SK-N-SH (cell line): ENCODE measurements around the gene KANTR. TPM values are rescaled to one million over a fixed set of nuclear protein-coding genes. Genes with fewer than 3 reads are reported as not detected.

Experiments
- CTCF ChIA-PET: fragments of 300-600, 350-600 bp; formaldehyde crosslinking; extraction: SDS; loops from one replicate; lab custom pipeline; 2021; lab: Yijun Ruan, JAX
- POLR2A ChIA-PET: fragments of 350-600 bp; sonication (Branson Sonifier 250); formaldehyde crosslinking; extraction: SDS; loops from one replicate; lab custom pipeline; 2020; ENCODE audit warnings: antibody characterized with exemption, inconsistent platforms; lab: Yijun Ruan, JAX
- DNase-seq: peaks from one replicate; pipeline ENCODE4 v3.0.0; 2012
- H2AFZ ChIP-seq: fragments of 200-600 bp; sonication (generic); 2 replicates; pipeline ENCODE4 v1.8.1; 2016; ENCODE audit warnings: antibody characterized with exemption, mild to moderate bottlenecking, low read depth
- H3F3A ChIP-seq: fragments of 200-600 bp; sonication (generic); replicated peaks from 2 replicates; pipeline ENCODE3; 2016; ENCODE audit warnings: antibody characterized with exemption, mild to moderate bottlenecking; ENCODE audit not compliant: insufficient read depth
- H3K27ac ChIP-seq, 2 experiments: fragments of 200-500 bp in 1 of 2; fragments of 200-600 bp in 1 of 2; sonication (Bioruptor generic) in 1 of 2; sonication (generic), shearing (Covaris generic) in 1 of 2; 2 replicates each; pipeline versions ENCODE4 v1.5.1 to v1.6.1; 2014 to 2016; ENCODE audit warnings: low read depth in 2 of 2, inconsistent platforms in 1 of 2, low read length in 1 of 2, mild to moderate bottlenecking in 1 of 2, mixed read lengths in 1 of 2
- H3K27me3 ChIP-seq: fragments of 200-600 bp; sonication (generic), shearing (Covaris generic); 2 replicates; pipeline ENCODE4 v1.6.1; 2016; ENCODE audit warnings: mixed run types; ENCODE audit not compliant: insufficient read depth
- H3K36me3 ChIP-seq, 2 experiments: fragments of 200-500 bp in 1 of 2; fragments of 200-600 bp in 1 of 2; sonication (Bioruptor generic) in 1 of 2; sonication (generic) in 1 of 2; replicated peaks in 1 of 2; 2 replicates each; pipeline versions ENCODE3 to v1.5.1; 2014 to 2016; ENCODE audit warnings: low read length in 1 of 2, mild to moderate bottlenecking in 1 of 2; ENCODE audit not compliant: insufficient read depth in 2 of 2, control insufficient read depth in 1 of 2
- H3K4me1 ChIP-seq, 2 experiments: fragments of 200-500 bp in 1 of 2; fragments of 200-600 bp in 1 of 2; sonication (Bioruptor generic) in 1 of 2; sonication (generic), shearing (Covaris generic) in 1 of 2; 2 replicates each; pipeline versions ENCODE4 v1.5.1 to v1.6.1; 2014 to 2016; ENCODE audit warnings: low read depth in 1 of 2, low read length in 1 of 2, mixed run types in 1 of 2; ENCODE audit not compliant: insufficient read depth in 2 of 2, control insufficient read depth in 1 of 2
- H3K4me2 ChIP-seq: fragments of 200-600 bp; sonication (generic), shearing (Covaris generic); 2 replicates; pipeline ENCODE4 v1.6.1; 2017; ENCODE audit warnings: mixed run types
- H3K4me3 ChIP-seq, 2 experiments: fragments of 200-500 bp in 1 of 2; fragments of 200-600 bp in 1 of 2; sonication (Bioruptor generic) in 1 of 2; sonication (generic), shearing (Covaris generic) in 1 of 2; 2 replicates each; pipeline versions ENCODE4 v1.5.1 to v1.8.1; 2014 to 2016; ENCODE audit warnings: low read depth in 2 of 2, inconsistent platforms in 1 of 2, low read length in 1 of 2, mild to moderate bottlenecking in 1 of 2, mixed read lengths in 1 of 2, moderate library complexity in 1 of 2
- H3K79me2 ChIP-seq: fragments of 200-600 bp; sonication (generic); 2 replicates; pipeline ENCODE4 v1.8.1; 2017; ENCODE audit warnings: mild to moderate bottlenecking; ENCODE audit not compliant: insufficient read depth
- H3K9ac ChIP-seq: fragments of 200-600 bp; sonication (generic); 2 replicates; pipeline ENCODE4 v1.6.1; 2017; ENCODE audit warnings: mixed run types
- H3K9me2 ChIP-seq: fragments of 200-600 bp; sonication (generic); 2 replicates; pipeline ENCODE4 v1.6.1; 2017; ENCODE audit warnings: mixed run types
- H3K9me3 ChIP-seq: fragments of 200-600 bp; sonication (generic); 2 replicates; pipeline ENCODE4 v1.6.1; 2017; ENCODE audit warnings: mixed run types, mild to moderate bottlenecking, moderate library complexity
- H4K20me1 ChIP-seq: fragments of 200-600 bp; sonication (generic); 2 replicates; pipeline ENCODE4 v1.6.1; 2017; ENCODE audit warnings: mild to moderate bottlenecking, mixed run types; ENCODE audit not compliant: insufficient read depth
- CHD2 ChIP-seq: fragments of 150-350 bp; IDR thresholded peaks from 2 replicates; pipeline ENCODE4 v1.6.1; 2018; ENCODE audit warnings: low read length; ENCODE audit not compliant: partially characterized antibody
- ELF1 ChIP-seq: IDR thresholded peaks from 2 replicates; pipeline ENCODE4 v1.4.0; 2012
- GABPA ChIP-seq: IDR thresholded peaks from 2 replicates; pipeline ENCODE4 v1.4.0; 2012; ENCODE audit warnings: low read depth, mild to moderate bottlenecking
- PBX3 ChIP-seq: IDR thresholded peaks from 2 replicates; pipeline ENCODE4; 2012
- POLR2AphosphoS5 ChIP-seq: IDR thresholded peaks from 2 replicates; pipeline ENCODE4 v1.6.1; 2012; ENCODE audit warnings: low read depth, low read length
- RAD21 ChIP-seq: IDR thresholded peaks from 2 replicates; pipeline ENCODE4 v1.6.1; 2012; ENCODE audit warnings: mild to moderate bottlenecking, low read length
- RXRA ChIP-seq: IDR thresholded peaks from 2 replicates; pipeline ENCODE4 v1.4.0; 2012; ENCODE audit warnings: low read depth, mild to moderate bottlenecking, borderline replicate concordance
- SMC3 ChIP-seq: IDR thresholded peaks from 2 replicates; pipeline ENCODE4 v1.6.1; 2012; ENCODE audit warnings: low read depth, low read length, improper control_type of control experiment
- TAF1 ChIP-seq: IDR thresholded peaks from 2 replicates; pipeline ENCODE4 v1.6.1; 2012; ENCODE audit warnings: low read depth, mild to moderate bottlenecking, low read length, moderate library complexity, borderline replicate concordance
- USF1 ChIP-seq: IDR thresholded peaks from 2 replicates; pipeline ENCODE4 v1.4.0; 2012; ENCODE audit warnings: low read depth, borderline replicate concordance
- ZBTB33 ChIP-seq: IDR thresholded peaks from 2 replicates; pipeline ENCODE4 v1.4.0; 2012; ENCODE audit warnings: low read depth, borderline replicate concordance
- WGBS: methylation state at CpG from one replicate; pipeline ENCODE4 v1.1.6; 2017; ENCODE audit warnings: low lambda C conversion rate; 5-methylcytosine and 5-hydroxymethylcytosine counted together
- polyA plus RNA-seq, 3 experiments: library from polyadenylated mRNA; depleted of rRNA; stranded (reverse); fragments of >200 nt; gene quantifications; 2 replicates each; pipeline ENCODE4 v1.2.3, GENCODE V29; 2012

KANTR gene
- polyA plus RNA-seq, 1 of the 3 experiments (the other 2 are of a cell fraction) = 2.1 TPM

- TF ChIP-seq GABPA = no peak
- TF ChIP-seq USF1 = no peak
- no peak for TF ChIP-seq ZBTB33
- no peak for TF ChIP-seq POLR2AphosphoS5
- no peak for TF ChIP-seq TAF1
- no peak for TF ChIP-seq CHD2
- TF ChIP-seq ELF1 = no peak
- H2AFZ ChIP-seq = no peak overlapping the region
- peaks cover 51% of the 10 kb centered on the region for H3K79me2 ChIP-seq
- no peaks in the 10 kb centered on the region; a peak in 1 of 4 replicates for H3K4me1 ChIP-seq
- no peaks in the 10 kb centered on the region for H3K9me3 ChIP-seq
- DNase-seq = no peak
- H4K20me1 ChIP-seq = peaks cover 27% of the 10 kb centered on the region; the same call in 1 of the 2 replicates
- H3K9me2 ChIP-seq = no peaks in the 10 kb centered on the region
- no peaks in the 10 kb centered on the region for H3F3A ChIP-seq
- no peak overlapping the region for H3K9ac ChIP-seq
- no peak overlapping the region for H3K4me3 ChIP-seq
- no peak overlapping the region for H3K27ac ChIP-seq
- H3K27me3 ChIP-seq = no peaks in the 10 kb centered on the region; the same call in 1 of the 2 replicates
- H3K4me2 ChIP-seq = no peak overlapping the region
- WGBS = 63% methylated on average over 5 of the region's 5 CpGs
- H3K36me3 ChIP-seq = no peaks in the 10 kb centered on the region
- ChIA-PET CTCF (no interaction called here), POLR2A (no interaction called here)
Measured at GRCh38 chrX:53056292-53056691, 37.6 kb upstream of the KANTR start.

- Histone ChIP-seq H3K36me3 (no peaks in the 10 kb centered on the region), H3K9ac (no peak overlapping the region), H3K4me3 (no peak overlapping the region), H3K4me1 (no peaks in the 10 kb centered on the region), H3K9me3 (no peaks in the 10 kb centered on the region), H3K4me2 (no peak overlapping the region), H3K27ac (no peak overlapping the region), H4K20me1 (0 out of 2 replicates have a peak, but pooled peaks cover 4% of the 10 kb centered on the region), H2AFZ (no peak overlapping the region), H3K9me2 (no peaks in the 10 kb centered on the region), H3K27me3 (peaks cover 6% of the 10 kb centered on the region), H3F3A (no peaks in the 10 kb centered on the region), H3K79me2 (no peaks in the 10 kb centered on the region)
- TF ChIP-seq RAD21 (no peak), CHD2 (no peak), RXRA (no peak), SMC3 (no peak), ELF1 (no peak), PBX3 (no peak)
- ChIA-PET CTCF (no interaction called here), POLR2A (no interaction called here)
- no peak for DNase-seq
- 35% methylated on average over 1 of the region's 1 CpG for WGBS
Measured at GRCh38 chrX:53065104-53065503, 28.8 kb upstream of the KANTR start.
